Neural progenitor cell (in vitro differentiated cells): ENCODE data around the gene ENAH. TPM values are rescaled to one million over a fixed set of nuclear protein-coding genes. Genes with fewer than 3 reads are reported as not detected.

Experiments
- DNase-seq: peaks from one replicate; pipeline ENCODE4 v3.0.0-alpha.2; 2016; ENCODE audit warnings: low spot score
- H2AFZ ChIP-seq: fragments of 200-600 bp; sonication (generic); replicated peaks from 2 replicates; pipeline ENCODE4 v1.6.1; 2016; ENCODE audit warnings: antibody characterized with exemption
- H3F3A ChIP-seq: fragments of 200-600 bp; sonication (generic); 2 replicates; pipeline ENCODE4 v1.6.1; 2016; ENCODE audit warnings: antibody characterized with exemption, low read depth
- H3K27ac ChIP-seq: fragments of 200-600 bp; sonication (generic); 2 replicates; pipeline ENCODE4 v1.5.1; 2016; ENCODE audit warnings: mild to moderate bottlenecking
- H3K27me3 ChIP-seq: fragments of 200-600 bp; sonication (generic); 2 replicates; pipeline ENCODE4 v1.6.1; 2016; ENCODE audit warnings: mild to moderate bottlenecking, moderate library complexity
- H3K36me3 ChIP-seq: fragments of 200-600 bp; sonication (generic); 2 replicates; pipeline ENCODE4 v1.5.1; 2016
- H3K4me1 ChIP-seq: fragments of 200-600 bp; sonication (generic); 2 replicates; pipeline ENCODE4 v1.6.1; 2016; ENCODE audit warnings: mixed run types
- H3K4me2 ChIP-seq: fragments of 200-600 bp; sonication (generic); 2 replicates; pipeline ENCODE4 v1.6.1; 2016
- H3K4me3 ChIP-seq: fragments of 200-600 bp; sonication (generic); 2 replicates; pipeline ENCODE4 v1.5.1; 2016
- H3K79me2 ChIP-seq: fragments of 200-600 bp; sonication (generic); 2 replicates; pipeline ENCODE4 v1.6.1; 2016; ENCODE audit warnings: low read depth
- H3K9ac ChIP-seq: fragments of 200-600 bp; sonication (generic); 2 replicates; pipeline ENCODE4 v1.6.1; 2016
- H3K9me3 ChIP-seq: fragments of 200-600 bp; sonication (generic); 2 replicates; pipeline ENCODE4 v1.5.1; 2016; ENCODE audit warnings: low read depth
- H4K20me1 ChIP-seq: fragments of 200-600 bp; sonication (generic); 2 replicates; pipeline ENCODE4 v1.6.1; 2016; ENCODE audit warnings: low read depth
- H3K27ac Mint-ChIP-seq: 3 replicates; pipeline ENCODE4 v1.8.0; 2021; ENCODE audit warnings: mixed read lengths
- H3K27me3 Mint-ChIP-seq: 2 replicates; pipeline ENCODE4 v1.8.0; 2022; ENCODE audit warnings: low read depth, mild to moderate bottlenecking, inconsistent platforms, moderate library complexity, mixed read lengths; ENCODE audit not compliant: insufficient read depth
- H3K36me3 Mint-ChIP-seq: 3 replicates; pipeline ENCODE4 v1.8.0; 2021; ENCODE audit warnings: mixed read lengths
- H3K4me1 Mint-ChIP-seq: 3 replicates; pipeline ENCODE4 v1.8.0; 2021; ENCODE audit warnings: mixed read lengths
- H3K4me3 Mint-ChIP-seq: 3 replicates; pipeline ENCODE4 v1.8.0; 2021; ENCODE audit warnings: mild to moderate bottlenecking, moderate library complexity, mixed read lengths
- H3K9me3 Mint-ChIP-seq: 3 replicates; pipeline ENCODE4 v1.8.0; 2020; ENCODE audit warnings: mixed read lengths
- CTCF ChIP-seq: fragments of 200-600 bp; sonication (generic); IDR thresholded peaks from 2 replicates; pipeline ENCODE4 v1.5.1; 2017; ENCODE audit warnings: antibody characterized with exemption, mild to moderate bottlenecking
- EZH2 ChIP-seq: fragments of 200-600 bp; sonication (generic); IDR thresholded peaks from 2 replicates; pipeline ENCODE4 v1.6.1; 2017; ENCODE audit warnings: antibody characterized with exemption, mild to moderate bottlenecking, moderate library complexity
- EZH2phosphoT487 ChIP-seq: fragments of 200-600 bp; sonication (generic); IDR thresholded peaks from 2 replicates; pipeline ENCODE4 v1.6.1; 2017; ENCODE audit warnings: antibody characterized with exemption
- total RNA-seq: library from RNA; depleted of rRNA; stranded (reverse); fragments of >200 nt; gene quantifications from 2 replicates; pipeline ENCODE4 v1.2.3, GENCODE V29; 2015; ENCODE audit warnings: low replicate concordance

The ENAH gene
- total RNA-seq, 1 donor from 2014 or later, result 346 TPM

- TF ChIP-seq EZH2phosphoT487, result no peak
- TF ChIP-seq CTCF, result no peak
- TF ChIP-seq EZH2, result no peak
- no peak for DNase-seq
- no peak overlapping the region for H3K27ac ChIP-seq
- peaks cover 100% of the 10 kb centered on the region for H4K20me1 ChIP-seq
- peaks cover 100% of the 10 kb centered on the region for H3K79me2 ChIP-seq
- no peaks in the 10 kb centered on the region for H3K9me3 ChIP-seq
- peaks cover 13% of the 10 kb centered on the region for H3K4me1 ChIP-seq
- no peaks in the 10 kb centered on the region for H3K36me3 ChIP-seq
- Mint-ChIP-seq H3K4me3 (no peak overlapping the region), H3K27ac (no peak overlapping the region), H3K9me3 (peaks cover 14% of the 10 kb centered on the region), H3K4me1 (peaks cover 7% of the 10 kb centered on the region), H3K36me3 (peaks cover 40% of the 10 kb centered on the region), H3K27me3 (no peaks in the 10 kb centered on the region)
- H3K9ac ChIP-seq, result no peak overlapping the region
- no peak overlapping the region for H3K4me3 ChIP-seq
- no peak overlapping the region for H2AFZ ChIP-seq
- peaks cover 12% of the 10 kb centered on the region for H3F3A ChIP-seq
- no peaks in the 10 kb centered on the region for H3K27me3 ChIP-seq
- H3K4me2 ChIP-seq, result no peak overlapping the region
Observed at GRCh38 chr1:225592362-225593025, 60.4 kb downstream of the ENAH start.

- H3K4me3 ChIP-seq, result no peak overlapping the region
- no peak overlapping the region for H2AFZ ChIP-seq
- peaks cover 100% of the 10 kb centered on the region for H3K79me2 ChIP-seq
- no peaks in the 10 kb centered on the region for H3K36me3 ChIP-seq
- H3K9ac ChIP-seq, result no peak overlapping the region
- peaks cover 97% of the 10 kb centered on the region for H4K20me1 ChIP-seq
- no peak overlapping the region for H3K4me2 ChIP-seq
- no peak for DNase-seq
- H3K4me1 ChIP-seq, result peaks cover 21% of the 10 kb centered on the region
- Mint-ChIP-seq H3K4me3 (no peak overlapping the region), H3K27me3 (no peaks in the 10 kb centered on the region), H3K36me3 (peaks cover 47% of the 10 kb centered on the region), H3K4me1 (peaks cover 6% of the 10 kb centered on the region), H3K27ac (no peak overlapping the region), H3K9me3 (peaks cover 26% of the 10 kb centered on the region)
- peak overlapping the region; percentile 16 for H3K27ac ChIP-seq
- H3F3A ChIP-seq, result peaks cover 14% of the 10 kb centered on the region
- no peak for TF ChIP-seq EZH2
- no peak for TF ChIP-seq CTCF
- no peaks in the 10 kb centered on the region for H3K9me3 ChIP-seq
- no peaks in the 10 kb centered on the region for H3K27me3 ChIP-seq
Observed at GRCh38 chr1:225587310-225587709, 65.6 kb downstream of the ENAH start.

- H3K4me1 Mint-ChIP-seq, result peaks cover 51% of the 10 kb centered on the region
- Histone ChIP-seq H3K4me1 (peaks cover 41% of the 10 kb centered on the region), H2AFZ (no peak overlapping the region), H4K20me1 (peaks cover 97% of the 10 kb centered on the region), H3K79me2 (peaks cover 100% of the 10 kb centered on the region), H3K27ac (peak overlapping the region; percentile 34), H3K4me2 (peak overlapping the region; percentile 2), H3K4me3 (no peak overlapping the region), H3K9ac (no peak overlapping the region), H3F3A (peaks cover 9% of the 10 kb centered on the region), H3K9me3 (no peaks in the 10 kb centered on the region), H3K27me3 (no peaks in the 10 kb centered on the region), H3K36me3 (no peaks in the 10 kb centered on the region)
- H3K36me3 Mint-ChIP-seq, result peaks cover 23% of the 10 kb centered on the region
- TF ChIP-seq EZH2, result no peak
- no peak for TF ChIP-seq CTCF
- TF ChIP-seq EZH2phosphoT487, result no peak
- H3K27me3 Mint-ChIP-seq, result no peaks in the 10 kb centered on the region
- DNase-seq, result no peak
- H3K9me3 Mint-ChIP-seq, result peaks cover 5% of the 10 kb centered on the region
- peak overlapping the region; percentile 36 for H3K27ac Mint-ChIP-seq
- no peak overlapping the region for H3K4me3 Mint-ChIP-seq
Observed at GRCh38 chr1:225581186-225581585, 71.7 kb downstream of the ENAH start.
